Keratinocyte (primary cell): Measurements from ENCODE around the gene ANKRD17.

Experiments
- CTCF ChIP-seq, 3 experiments: IDR thresholded peaks in 1 of 3; conservative IDR thresholded peaks in 1 of 3; optimal IDR thresholded peaks in 1 of 3; 2 replicates in 2 of 3; 3 replicates in 1 of 3; pipeline versions ENCODE3 to v1.5.1; 2011; ENCODE audit warnings: low read length in 3 of 3, mild to moderate bottlenecking in 3 of 3, moderate library complexity in 2 of 3, control low read depth in 1 of 3, inconsistent platforms in 1 of 3; ENCODE audit not compliant: insufficient read depth in 2 of 3; ENCODE audit errors: extremely low read depth in 1 of 3
- EZH2 ChIP-seq: IDR thresholded peaks from one replicate; pipeline ENCODE4 v1.6.1; 2012; ENCODE audit warnings: inconsistent platforms, mild to moderate bottlenecking, low read length, moderate library complexity

GRCh38 chr4:73037057-73037456 is 221.5 kb downstream of the ANKRD17 start:
- no peak for TF ChIP-seq CTCF (optimal IDR thresholded peaks at IDR 0.05 in 1 of 3, IDR thresholded peaks at IDR 0.05 in 1 of 3, conservative IDR thresholded peaks at IDR 0.05 in 1 of 3; ENCODE audit: extremely low read depth in 1 of 3, insufficient read depth in 2 of 3, low read length in 3 of 3)
- no peak for TF ChIP-seq EZH2
